HUDEP-2 (cell line): ENCODE data around the gene PALD1.

Source experiments
- DNase-seq, 76 experiments: peaks; one replicate each; lab custom pipeline; 2025; ENCODE audit not compliant: unreplicated experiment in 76 of 76; lab: John Stamatoyannopoulos, UW

The PALD1 gene

GRCh38 chr10:70550459-70550858 lies 71.9 kb downstream of the PALD1 start:
- DNase-seq, result no peak

GRCh38 chr10:70551466-70551865 lies 72.9 kb downstream of the PALD1 start:
- no peak for DNase-seq

- no peak for DNase-seq
Observed at GRCh38 chr10:70551971-70552422, 73.4 kb downstream of the PALD1 start.

GRCh38 chr10:70552586-70552985 lies 74.0 kb downstream of the PALD1 start:
- DNase-seq, result no peak

- no peak for DNase-seq
Observed at GRCh38 chr10:70555371-70555770, 76.8 kb downstream of the PALD1 start.

- DNase-seq, result no peak
Observed at GRCh38 chr10:70557086-70557845, 78.7 kb downstream of the PALD1 start.

- no peak for DNase-seq
Observed at GRCh38 chr10:70557876-70558275, 79.3 kb downstream of the PALD1 start.

GRCh38 chr10:70558295-70558694 lies 79.7 kb downstream of the PALD1 start:
- no peak for DNase-seq

- DNase-seq, result peak in 66 of 76 experiments; percentile 11 to 81 (median 50)
Observed at GRCh38 chr10:70558871-70559810, 80.6 kb downstream of the PALD1 start.

GRCh38 chr10:70559861-70560260 lies 81.3 kb downstream of the PALD1 start:
- DNase-seq, result no peak

- no peak for DNase-seq
Observed at GRCh38 chr10:70560511-70560941, 82.0 kb downstream of the PALD1 start.

- DNase-seq, result peak in 4 of 76 experiments; percentile 7 to 43 (median 17)
Observed at GRCh38 chr10:70561070-70561469, 82.5 kb downstream of the PALD1 start.

GRCh38 chr10:70561558-70561957 lies 83.0 kb downstream of the PALD1 start:
- DNase-seq, result no peak

- no peak for DNase-seq
Observed at GRCh38 chr10:70562036-70562755, 83.6 kb downstream of the PALD1 start.

GRCh38 chr10:70563230-70563629 lies 84.7 kb downstream of the PALD1 start:
- DNase-seq, result no peak

GRCh38 chr10:70564113-70564725 lies 85.7 kb downstream of the PALD1 start:
- no peak for DNase-seq

- peak in 5 of 76 experiments; percentile 4 to 43 (median 17) for DNase-seq
Observed at GRCh38 chr10:70564901-70565351, 86.4 kb downstream of the PALD1 start.

GRCh38 chr10:70565556-70566514 lies 87.3 kb downstream of the PALD1 start:
- no peak for DNase-seq
